Upper lobe of right lung (tissue), 1 donor: ENCODE measurements around the gene FMO2. TPM values are rescaled to one million over a fixed set of nuclear protein-coding genes. Genes with fewer than 3 reads are reported as not detected.

Experiments
- ATAC-seq: fragments of 200-7000 bp; cut with Tn5 transposase; one replicate; pipeline ENCODE4 v1.9.1; 2020; ENCODE audit warnings: mild to moderate bottlenecking, moderate library complexity
- DNase-seq: peaks from one replicate; pipeline ENCODE4 v3.0.0-alpha.2; 2020
- H3K27ac ChIP-seq: fragments of 200-600 bp; one replicate; pipeline ENCODE4 v1.8.0; 2022
- H3K27me3 ChIP-seq: fragments of 200-600 bp; one replicate; pipeline ENCODE4 v1.8.0; 2022; ENCODE audit warnings: mild to moderate bottlenecking
- H3K36me3 ChIP-seq: fragments of 200-600 bp; one replicate; pipeline ENCODE4 v1.8.0; 2022
- H3K4me1 ChIP-seq: fragments of 200-600 bp; one replicate; pipeline ENCODE4 v1.8.0; 2022
- H3K4me3 ChIP-seq: fragments of 200-600 bp; one replicate; pipeline ENCODE4 v1.8.0; 2022; ENCODE audit warnings: mild to moderate bottlenecking
- H3K9me3 ChIP-seq: fragments of 200-600 bp; one replicate; pipeline ENCODE4 v1.8.0; 2022
- CTCF ChIP-seq: fragments of 200-600 bp; IDR thresholded peaks from one replicate; pipeline ENCODE4 v1.8.0; 2022; ENCODE audit warnings: antibody characterized with exemption
- intact Hi-C: fragments of 100-400 bp; cut with DNase I; formaldehyde crosslinking; loops from one replicate; pipeline ENCODE4 v1.11.0; 2022
- total RNA-seq: library from RNA; stranded (reverse); fragmentation: NEBNext Ultra II Directional; extraction: Animal tissue kit (Norgen Biotek cat#: 25700); gene quantifications from one replicate; pipeline ENCODE4 v1.2.1, GENCODE V29; 2021
- donor health status: DM: no; HTN: yes; CAD: no; lungs with severe emphysema.

Gene FMO2
- total RNA-seq, 1 donor from 2014 or later = 392 TPM

- ATAC-seq = no peak
- H3K4me3 ChIP-seq = no peak overlapping the region
- intact Hi-C loops = no loop called here
Observed at GRCh38 chr1:171252482-171252881, 67.4 kb downstream of the FMO2 start.

DNA sequence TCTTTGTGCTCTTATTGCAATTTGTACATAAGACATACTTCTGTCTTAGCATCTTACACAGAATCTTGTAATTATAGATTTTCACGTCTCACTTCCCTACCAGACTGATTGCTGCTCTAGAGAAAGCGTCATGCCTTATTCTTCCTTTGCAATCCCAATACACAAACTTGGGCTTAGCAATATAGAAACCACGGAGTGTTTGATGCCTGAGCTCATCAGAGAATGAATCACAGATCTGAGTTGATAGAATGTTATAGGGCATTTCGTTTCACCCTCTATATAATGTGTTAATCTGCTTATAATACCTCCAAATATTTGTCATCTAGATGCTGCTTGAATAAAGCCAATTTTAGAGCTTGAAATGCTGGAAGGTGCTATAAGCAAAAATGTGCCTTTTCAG lies 69.8 kb downstream of the FMO2 start:
- Histone ChIP-seq H3K27ac (no peak overlapping the region), H3K4me1 (peaks cover 5% of the 10 kb centered on the region), H3K36me3 (no peaks in the 10 kb centered on the region), H3K4me3 (no peak overlapping the region), H3K9me3 (no peaks in the 10 kb centered on the region), H3K27me3 (peaks cover 12% of the 10 kb centered on the region)
- intact Hi-C loops = no loop called here
- DNase-seq (no peak), ATAC-seq (no peak)
- no peak for TF ChIP-seq CTCF

More at GRCh38 chr1:171252482-171252881, 67.4 kb downstream of the FMO2 start:
- H3K27me3 ChIP-seq = peaks cover 12% of the 10 kb centered on the region
- no peaks in the 10 kb centered on the region for H3K36me3 ChIP-seq
- H3K4me1 ChIP-seq = peaks cover 5% of the 10 kb centered on the region
- H3K27ac ChIP-seq = no peak overlapping the region
- DNase-seq = no peak
- no peaks in the 10 kb centered on the region for H3K9me3 ChIP-seq
- no peak for TF ChIP-seq CTCF

DNA sequence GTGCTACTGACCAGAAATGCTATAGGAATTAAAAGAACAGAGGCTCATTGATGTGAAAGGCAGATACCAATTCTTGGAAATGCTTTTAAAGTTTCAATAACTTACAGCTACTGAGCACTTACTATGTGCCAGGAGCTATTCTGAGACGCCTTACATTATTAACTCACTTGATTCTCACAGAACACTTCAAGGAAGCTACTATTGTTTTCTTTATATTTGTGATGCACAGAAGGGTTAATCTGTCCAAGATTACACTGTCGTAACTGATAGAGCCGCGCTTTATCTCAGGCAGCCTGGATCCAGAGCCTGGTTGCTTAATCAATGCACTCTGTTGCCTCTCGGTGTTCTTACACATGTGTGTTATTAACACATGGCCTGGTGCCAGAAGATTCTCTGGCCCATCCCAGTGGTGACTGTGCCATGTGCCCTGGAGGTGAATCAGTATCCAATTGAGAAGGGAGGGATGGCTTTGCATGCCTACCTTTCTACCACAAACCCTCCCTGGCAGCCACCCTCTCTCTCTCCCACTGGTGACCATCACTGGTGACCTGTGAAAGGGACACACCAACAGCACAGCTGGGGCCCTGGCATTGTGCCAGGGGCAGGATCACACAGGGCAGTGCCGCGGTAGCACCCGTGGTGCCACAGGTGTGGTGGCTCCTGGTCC lies 72.0 kb downstream of the FMO2 start:
- ATAC-seq (peak; percentile 32), DNase-seq (no peak)
- Histone ChIP-seq H3K36me3 (no peaks in the 10 kb centered on the region), H3K27me3 (peaks cover 6% of the 10 kb centered on the region), H3K27ac (no peak overlapping the region), H3K4me3 (no peak overlapping the region), H3K4me1 (peaks cover 5% of the 10 kb centered on the region), H3K9me3 (no peaks in the 10 kb centered on the region)
- no peak for TF ChIP-seq CTCF
- intact Hi-C loops = no loop called here

DNA sequence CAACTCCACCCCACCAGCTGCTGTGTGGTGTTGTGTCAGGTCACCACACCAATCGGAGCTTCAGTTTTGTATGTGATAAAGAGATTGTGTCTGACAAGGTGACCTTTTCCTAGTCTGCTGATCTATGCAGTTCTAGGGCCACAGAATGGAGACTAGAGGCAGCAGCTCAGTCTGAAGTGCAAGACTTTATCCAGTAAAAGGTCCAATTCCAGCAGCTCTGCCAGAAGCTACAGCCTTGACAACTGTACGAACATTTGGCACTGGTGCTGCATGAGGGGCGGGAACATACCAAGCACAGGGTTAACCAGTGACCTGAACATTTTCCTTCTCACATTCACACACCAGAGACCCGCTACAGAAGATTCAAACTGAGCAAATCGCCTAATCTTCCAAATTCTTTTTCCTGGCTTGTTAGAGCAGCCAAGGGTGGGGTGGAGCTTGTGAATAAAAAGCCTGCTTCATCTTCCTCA lies 72.5 kb downstream of the FMO2 start:
- Histone ChIP-seq H3K36me3 (no peaks in the 10 kb centered on the region), H3K9me3 (no peaks in the 10 kb centered on the region), H3K27ac (no peak overlapping the region), H3K27me3 (no peaks in the 10 kb centered on the region), H3K4me3 (no peak overlapping the region), H3K4me1 (peaks cover 5% of the 10 kb centered on the region)
- intact Hi-C loops = no loop called here
- no peak for TF ChIP-seq CTCF
- ATAC-seq = peak; percentile 31
- no peak for DNase-seq

- no peak for DNase-seq
- no peak for ATAC-seq
- H3K36me3 ChIP-seq = no peaks in the 10 kb centered on the region
- intact Hi-C loops = no loop called here
- no peaks in the 10 kb centered on the region for H3K27me3 ChIP-seq
- no peak overlapping the region for H3K4me3 ChIP-seq
- peaks cover 5% of the 10 kb centered on the region for H3K4me1 ChIP-seq
- no peak for TF ChIP-seq CTCF
- H3K27ac ChIP-seq = no peak overlapping the region
- no peaks in the 10 kb centered on the region for H3K9me3 ChIP-seq
Observed at GRCh38 chr1:171258429-171258828, 73.3 kb downstream of the FMO2 start.
